Memory B cell (primary cell): ENCODE results near the gene MB21D2.

Source experiments
- ATAC-seq: fragments of 150-1000 bp; cut with Tn5 transposase; 2 replicates; pipeline ENCODE4 v1.10.0; 2021; ENCODE audit warnings: low read depth, mild to moderate bottlenecking, moderate library complexity
- DNase-seq, 2 donors: peaks; one replicate each; pipeline ENCODE4 v3.0.0; 2022; ENCODE audit warnings: low spot score in 2 of 2
- H3K27ac Mint-ChIP-seq: one replicate; pipeline ENCODE4 v1.8.0; 2022; ENCODE audit warnings: mild to moderate bottlenecking, moderate library complexity, mixed read lengths
- H3K27me3 Mint-ChIP-seq: one replicate; pipeline ENCODE4 v1.8.0; 2022; ENCODE audit warnings: mixed read lengths
- H3K36me3 Mint-ChIP-seq: one replicate; pipeline ENCODE4 v1.8.0; 2022; ENCODE audit warnings: mild to moderate bottlenecking, mixed read lengths
- H3K4me1 Mint-ChIP-seq: one replicate; pipeline ENCODE4 v1.8.0; 2022; ENCODE audit warnings: mixed read lengths
- H3K4me3 Mint-ChIP-seq: one replicate; pipeline ENCODE4 v1.8.0; 2022; ENCODE audit warnings: mild to moderate bottlenecking, moderate library complexity, mixed read lengths
- H3K9me3 Mint-ChIP-seq: one replicate; pipeline ENCODE4 v1.8.0; 2022; ENCODE audit warnings: mixed read lengths

Gene MB21D2

DNA sequence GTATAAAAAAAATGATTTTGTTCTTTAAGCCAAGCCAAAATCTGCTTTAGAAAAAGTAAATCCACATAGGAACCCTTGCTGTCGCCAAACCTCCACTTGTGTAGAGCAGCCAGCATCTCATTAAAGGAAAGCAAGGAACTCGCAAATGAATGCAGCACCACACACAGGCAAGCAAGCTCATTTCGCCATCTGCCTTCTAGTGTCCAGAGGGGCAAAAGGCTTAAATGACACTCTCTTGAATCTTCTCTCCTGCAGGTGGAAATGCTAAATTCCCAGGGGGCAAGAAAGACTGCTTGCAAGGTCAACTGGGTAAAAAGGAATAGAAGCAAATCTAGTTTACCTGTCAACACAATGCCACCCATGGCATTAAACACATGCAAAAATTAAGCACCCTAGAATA, 2.4 kb downstream of the MB21D2 start:
- no peaks in the 10 kb centered on the region for H3K9me3 Mint-ChIP-seq
- H3K4me3 Mint-ChIP-seq: no peak overlapping the region
- DNase-seq: no peak
- no peak overlapping the region for H3K27ac Mint-ChIP-seq
- no peaks in the 10 kb centered on the region for H3K36me3 Mint-ChIP-seq
- H3K4me1 Mint-ChIP-seq: peaks cover 25% of the 10 kb centered on the region
- no peak for ATAC-seq
- peaks cover 5% of the 10 kb centered on the region for H3K27me3 Mint-ChIP-seq

DNA sequence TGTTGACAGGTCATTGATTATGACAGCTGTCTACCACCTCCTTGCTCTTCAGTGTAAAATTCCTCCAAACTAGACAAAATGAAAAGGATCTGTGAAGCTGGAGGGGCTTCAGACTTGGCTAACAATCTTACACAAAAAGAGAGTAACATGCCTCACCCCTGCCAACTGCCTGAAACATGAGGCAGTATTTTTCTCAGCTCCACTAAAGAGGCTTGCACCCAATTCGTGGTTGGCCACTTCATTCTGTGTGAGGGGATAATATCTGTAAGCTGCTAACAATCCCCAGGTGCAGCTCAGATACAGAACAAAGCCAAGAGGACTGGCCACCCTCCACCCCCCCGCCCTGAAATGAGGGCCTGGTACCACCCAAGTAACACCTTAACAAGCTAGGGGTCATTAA, 2.8 kb downstream of the MB21D2 start:
- Mint-ChIP-seq H3K36me3 (no peaks in the 10 kb centered on the region), H3K27ac (no peak overlapping the region), H3K4me1 (peaks cover 25% of the 10 kb centered on the region), H3K4me3 (no peak overlapping the region), H3K27me3 (peaks cover 5% of the 10 kb centered on the region), H3K9me3 (no peaks in the 10 kb centered on the region)
- DNase-seq: no peak
- no peak for ATAC-seq

DNA sequence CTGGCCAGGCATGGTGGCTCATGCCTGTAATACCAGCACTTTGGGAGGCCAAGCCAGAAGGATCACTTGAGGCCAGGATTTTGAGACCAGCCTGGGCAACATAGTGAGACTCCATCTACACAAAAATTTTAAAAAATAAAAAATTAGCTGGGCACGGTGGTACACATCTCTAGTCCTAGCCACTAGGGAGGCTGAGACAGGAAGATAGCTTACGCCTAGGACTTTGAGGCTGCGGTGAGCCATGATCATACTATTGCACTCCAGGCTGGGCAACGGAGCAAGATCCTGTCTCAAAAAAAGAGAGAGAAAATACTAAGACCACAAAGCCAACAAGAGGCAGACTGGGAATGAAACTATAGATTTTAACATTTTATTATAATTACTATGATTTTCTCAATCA, 4.1 kb downstream of the MB21D2 start:
- no peak for DNase-seq
- no peak overlapping the region for H3K4me3 Mint-ChIP-seq
- no peak overlapping the region for H3K27ac Mint-ChIP-seq
- no peak for ATAC-seq
- peaks cover 22% of the 10 kb centered on the region for H3K4me1 Mint-ChIP-seq
- no peaks in the 10 kb centered on the region for H3K36me3 Mint-ChIP-seq
- H3K27me3 Mint-ChIP-seq: peaks cover 2% of the 10 kb centered on the region
- no peaks in the 10 kb centered on the region for H3K9me3 Mint-ChIP-seq

DNA sequence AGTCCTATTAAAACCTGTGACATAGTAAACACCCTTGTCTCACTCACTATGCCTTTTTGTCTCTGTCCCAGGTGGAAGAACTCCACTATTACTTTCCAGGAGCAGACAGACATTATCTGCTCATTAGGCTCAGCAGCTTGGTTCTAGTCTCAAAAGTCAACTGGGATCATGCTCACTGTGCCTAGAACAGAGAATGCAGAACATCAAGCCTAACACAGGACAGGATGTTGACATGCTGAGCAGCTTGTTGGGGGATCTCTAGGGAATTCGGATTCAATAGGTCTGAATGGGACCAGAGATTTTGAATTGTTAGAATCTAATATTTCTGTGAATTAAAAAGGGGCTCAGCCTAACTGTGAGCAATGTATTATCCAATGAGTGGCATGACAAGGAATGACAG, 6.4 kb downstream of the MB21D2 start:
- Mint-ChIP-seq H3K9me3 (no peaks in the 10 kb centered on the region), H3K4me3 (no peak overlapping the region), H3K27ac (no peak overlapping the region), H3K27me3 (peaks cover 2% of the 10 kb centered on the region), H3K36me3 (no peaks in the 10 kb centered on the region), H3K4me1 (peaks cover 16% of the 10 kb centered on the region)
- ATAC-seq (no peak), DNase-seq (no peak)

DNA sequence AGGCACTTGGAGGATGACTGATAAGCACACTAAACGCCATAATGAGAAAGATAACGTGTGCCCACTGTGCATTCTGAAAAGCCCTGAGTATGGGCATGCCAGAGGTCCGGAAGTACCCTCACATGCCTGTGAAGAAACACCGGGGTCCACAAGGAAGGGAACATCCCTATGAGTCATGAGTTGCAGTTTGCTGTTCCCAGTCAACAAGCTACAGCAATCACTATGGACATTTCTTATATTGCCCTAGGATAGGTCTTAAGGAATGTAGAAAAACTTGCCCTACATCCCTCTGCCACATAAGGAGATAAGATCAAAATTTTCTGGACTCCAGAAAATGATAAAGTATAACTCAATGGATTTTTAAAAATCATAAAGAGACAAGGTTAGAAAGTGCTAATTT, 9.9 kb downstream of the MB21D2 start:
- ATAC-seq: no peak
- no peaks in the 10 kb centered on the region for H3K27me3 Mint-ChIP-seq
- H3K4me3 Mint-ChIP-seq: no peak overlapping the region
- no peak overlapping the region for H3K27ac Mint-ChIP-seq
- no peak for DNase-seq
- H3K9me3 Mint-ChIP-seq: no peaks in the 10 kb centered on the region
- H3K4me1 Mint-ChIP-seq: no peaks in the 10 kb centered on the region
- no peaks in the 10 kb centered on the region for H3K36me3 Mint-ChIP-seq

DNA sequence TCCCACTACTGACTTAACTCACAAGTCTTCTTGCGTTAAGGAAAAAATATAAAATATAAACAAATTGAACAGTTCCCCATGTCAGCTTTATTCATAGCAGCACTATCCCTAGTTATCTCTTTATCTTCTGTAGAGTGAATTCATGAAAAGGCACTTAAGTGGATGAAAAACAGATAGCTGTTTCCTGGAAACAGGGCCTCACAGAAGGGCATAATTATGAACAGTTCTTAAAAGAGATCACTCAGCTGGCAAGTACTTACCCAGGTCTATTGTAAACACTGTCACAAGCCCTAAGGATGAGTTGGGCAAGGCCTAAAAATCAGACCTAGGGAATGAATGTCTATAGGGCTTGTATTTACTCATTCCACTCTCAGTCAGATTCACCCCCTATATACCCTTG, 10.7 kb downstream of the MB21D2 start:
- H3K4me1 Mint-ChIP-seq: no peaks in the 10 kb centered on the region
- ATAC-seq (no peak), DNase-seq (no peak)
- H3K4me3 Mint-ChIP-seq: no peak overlapping the region
- no peaks in the 10 kb centered on the region for H3K27me3 Mint-ChIP-seq
- H3K36me3 Mint-ChIP-seq: no peaks in the 10 kb centered on the region
- H3K9me3 Mint-ChIP-seq: no peaks in the 10 kb centered on the region
- no peak overlapping the region for H3K27ac Mint-ChIP-seq

DNA sequence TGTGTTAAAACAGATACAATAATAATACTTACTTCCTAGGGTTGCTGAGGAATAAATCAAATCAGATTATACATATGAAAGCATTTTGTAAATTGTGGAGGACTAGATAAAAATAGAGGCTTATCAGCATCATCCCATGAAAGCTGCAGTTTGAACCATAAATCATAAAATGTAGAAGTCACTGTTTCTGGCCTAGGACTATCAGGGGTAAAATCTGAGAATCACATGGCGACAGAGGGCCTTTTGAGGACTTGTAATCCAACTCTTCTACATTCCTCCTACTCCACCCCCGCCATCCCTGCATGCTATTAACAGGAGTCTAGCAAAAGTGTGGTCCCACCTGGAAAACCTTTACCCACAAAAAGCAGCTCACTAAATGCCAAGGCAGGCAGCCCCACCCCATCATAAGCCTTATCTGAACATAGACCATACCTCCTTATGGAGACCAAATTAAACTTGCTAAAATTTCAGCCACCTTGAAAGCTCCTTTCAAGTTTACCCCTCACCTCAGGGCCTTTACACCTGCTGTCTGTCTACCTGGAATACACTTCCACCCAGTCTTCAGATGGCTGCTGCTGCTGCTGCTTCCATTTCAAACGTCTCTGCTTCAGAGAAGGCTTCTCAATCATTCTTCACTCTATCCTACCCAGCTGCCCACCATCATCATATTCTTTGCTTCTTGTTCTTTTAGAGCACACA, 11.5 kb downstream of the MB21D2 start:
- ATAC-seq (no peak), DNase-seq (no peak)
- H3K27me3 Mint-ChIP-seq: no peaks in the 10 kb centered on the region
- no peak overlapping the region for H3K4me3 Mint-ChIP-seq
- no peaks in the 10 kb centered on the region for H3K36me3 Mint-ChIP-seq
- no peaks in the 10 kb centered on the region for H3K4me1 Mint-ChIP-seq
- H3K9me3 Mint-ChIP-seq: no peaks in the 10 kb centered on the region
- no peak overlapping the region for H3K27ac Mint-ChIP-seq

DNA sequence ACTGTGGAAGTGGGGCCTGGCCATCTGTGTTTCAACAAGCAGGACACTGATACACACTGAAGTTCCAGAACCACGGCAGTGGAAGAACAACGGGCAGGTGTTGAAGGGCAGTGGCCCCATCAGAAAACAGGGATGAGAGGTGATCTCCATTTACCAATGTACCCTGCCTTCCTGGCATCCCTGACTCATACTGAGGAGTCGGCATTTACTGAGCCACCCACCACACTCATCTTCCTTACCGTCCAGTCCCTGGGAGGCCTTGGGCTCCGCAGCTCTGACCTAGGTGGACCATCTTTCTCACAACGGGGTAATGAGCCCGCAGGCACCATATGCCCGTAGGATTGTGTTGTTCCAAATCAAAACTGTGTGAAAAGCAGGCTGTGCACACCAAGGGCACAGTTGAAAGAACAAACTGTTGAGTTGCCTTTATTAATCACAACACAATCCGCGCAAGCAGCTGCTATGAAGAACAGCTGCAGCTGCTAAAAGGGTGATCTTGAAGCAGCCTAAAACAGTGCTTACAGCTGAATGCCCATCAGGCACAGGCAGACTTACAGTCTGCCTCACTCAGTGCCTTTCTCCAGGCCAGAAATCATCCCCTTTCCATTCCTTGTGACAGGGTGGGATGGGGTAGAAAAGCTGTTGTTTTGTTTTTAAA, 12.9 kb downstream of the MB21D2 start:
- DNase-seq (no peak), ATAC-seq (no peak)
- Mint-ChIP-seq H3K9me3 (no peaks in the 10 kb centered on the region), H3K27ac (no peak overlapping the region), H3K36me3 (no peaks in the 10 kb centered on the region), H3K27me3 (no peaks in the 10 kb centered on the region), H3K4me1 (no peaks in the 10 kb centered on the region), H3K4me3 (no peak overlapping the region)

DNA sequence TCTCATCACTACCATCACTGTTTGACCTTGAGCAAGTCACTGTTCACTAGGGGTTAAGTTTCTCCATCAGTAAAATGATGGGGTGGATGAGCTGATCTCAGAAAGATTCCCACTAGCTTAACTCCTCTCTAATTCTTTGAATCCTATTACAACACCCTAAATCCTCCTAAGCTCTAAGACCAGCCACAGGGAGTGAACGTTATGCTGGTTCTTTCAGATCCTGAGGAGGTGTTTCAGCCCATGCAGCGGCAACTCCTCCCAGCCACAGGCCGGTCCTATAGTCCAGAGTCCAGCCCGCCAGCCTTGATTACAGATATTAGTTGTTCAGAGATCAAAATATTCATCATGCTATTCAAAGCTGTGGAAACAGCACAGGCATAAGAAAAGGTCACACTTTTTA, 15.1 kb downstream of the MB21D2 start:
- no peak for DNase-seq

DNA sequence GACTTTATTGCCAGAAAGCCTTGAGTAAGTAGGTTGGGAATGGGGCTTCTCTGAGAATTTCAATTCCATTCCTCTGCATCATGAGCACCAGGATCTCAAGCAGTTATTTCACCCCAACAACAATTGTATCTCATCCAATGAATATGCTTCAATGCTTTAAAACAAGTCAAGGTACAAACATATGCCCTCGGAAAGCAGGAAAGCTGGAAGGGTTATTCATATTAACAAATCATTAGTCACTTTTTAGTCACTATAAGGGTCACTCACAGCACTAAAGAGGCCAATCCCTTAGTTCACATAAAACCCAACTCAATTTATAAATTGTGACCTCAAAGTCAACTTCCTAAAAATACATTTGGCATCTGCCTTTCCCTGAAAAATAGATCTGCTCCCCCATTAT, 16.2 kb downstream of the MB21D2 start:
- DNase-seq: no peak
- Mint-ChIP-seq H3K9me3 (no peaks in the 10 kb centered on the region), H3K4me3 (no peak overlapping the region), H3K27ac (no peak overlapping the region), H3K36me3 (no peaks in the 10 kb centered on the region), H3K27me3 (no peaks in the 10 kb centered on the region), H3K4me1 (peaks cover 14% of the 10 kb centered on the region)
- no peak for ATAC-seq

More for the DNA sequence above, 15.1 kb downstream of the MB21D2 start:
- Mint-ChIP-seq H3K36me3 (no peaks in the 10 kb centered on the region), H3K4me1 (peaks cover 10% of the 10 kb centered on the region), H3K4me3 (no peak overlapping the region), H3K27ac (no peak overlapping the region), H3K27me3 (no peaks in the 10 kb centered on the region), H3K9me3 (no peaks in the 10 kb centered on the region)
- no peak for ATAC-seq

DNA sequence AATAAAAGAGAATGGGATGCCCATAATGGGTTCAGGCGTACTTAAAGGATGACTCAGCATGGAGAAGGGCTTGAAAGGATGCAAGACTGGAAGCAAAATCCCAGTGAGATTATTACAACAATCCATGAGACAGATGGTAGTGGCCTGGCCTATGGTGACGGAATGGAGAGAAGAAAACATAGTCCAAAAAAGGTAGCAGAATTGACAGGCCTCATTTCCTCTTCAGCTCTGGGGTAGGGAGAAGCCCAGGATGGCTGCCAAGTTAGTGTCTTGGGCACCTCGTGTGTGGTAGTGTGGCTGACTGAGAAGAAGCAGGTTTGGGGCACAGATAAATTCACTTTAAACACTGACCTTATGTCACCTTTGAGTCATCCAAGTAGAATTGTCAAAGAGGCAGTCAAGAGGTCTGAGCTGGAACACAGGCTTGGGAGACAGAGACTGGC, 18.1 kb downstream of the MB21D2 start:
- Mint-ChIP-seq H3K4me1 (peaks cover 21% of the 10 kb centered on the region), H3K9me3 (no peaks in the 10 kb centered on the region), H3K36me3 (no peaks in the 10 kb centered on the region), H3K27ac (peak overlapping the region; percentile 88), H3K4me3 (no peak overlapping the region), H3K27me3 (no peaks in the 10 kb centered on the region)
- no peak for DNase-seq
- ATAC-seq: no peak

DNA sequence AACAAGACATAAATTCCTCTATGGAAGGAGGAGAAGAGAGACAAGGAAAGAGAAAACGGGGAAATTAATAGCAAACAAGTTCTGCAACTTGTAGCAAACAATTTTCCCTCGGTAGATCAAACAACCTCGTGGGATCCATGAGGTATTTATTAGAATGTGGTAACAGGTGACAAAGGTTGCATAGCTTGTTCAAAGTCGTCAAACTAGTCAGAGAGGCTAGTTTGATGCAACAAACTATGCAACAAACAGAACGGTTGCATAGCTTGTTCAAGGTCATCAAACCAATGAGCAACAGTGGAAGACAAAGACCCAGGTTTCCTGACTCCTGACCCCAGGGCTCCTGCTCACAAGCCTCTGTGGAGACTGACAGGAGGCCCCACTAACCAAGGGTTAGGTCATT, 20.7 kb downstream of the MB21D2 start:
- DNase-seq (no peak), ATAC-seq (no peak)
- Mint-ChIP-seq H3K9me3 (no peaks in the 10 kb centered on the region), H3K27ac (peak overlapping the region; percentile 94), H3K4me3 (no peak overlapping the region), H3K36me3 (no peaks in the 10 kb centered on the region), H3K27me3 (no peaks in the 10 kb centered on the region), H3K4me1 (peaks cover 29% of the 10 kb centered on the region)

DNA sequence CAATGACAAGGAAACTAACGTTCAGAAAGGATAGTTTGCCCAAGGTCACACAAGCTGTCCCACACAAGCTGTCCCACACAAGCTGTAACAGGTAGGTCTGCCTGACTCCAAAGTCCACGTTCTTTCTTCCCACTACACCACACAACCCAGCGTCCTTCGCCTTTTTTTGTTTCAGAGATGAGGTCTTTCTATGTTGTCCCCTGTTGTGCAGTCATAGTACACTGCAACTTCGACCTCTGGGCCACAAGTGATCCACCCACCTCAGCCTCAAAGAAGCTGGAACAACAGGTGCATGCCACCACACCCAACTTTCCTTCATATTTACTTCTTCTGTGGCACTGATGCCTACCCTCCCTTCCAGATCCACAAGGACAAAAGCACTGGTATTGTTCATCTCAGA, 21.4 kb downstream of the MB21D2 start:
- Mint-ChIP-seq H3K9me3 (no peaks in the 10 kb centered on the region), H3K36me3 (no peaks in the 10 kb centered on the region), H3K27ac (peak overlapping the region; percentile 94), H3K4me1 (peaks cover 29% of the 10 kb centered on the region), H3K4me3 (no peak overlapping the region), H3K27me3 (no peaks in the 10 kb centered on the region)
- DNase-seq (no peak), ATAC-seq (no peak)

DNA sequence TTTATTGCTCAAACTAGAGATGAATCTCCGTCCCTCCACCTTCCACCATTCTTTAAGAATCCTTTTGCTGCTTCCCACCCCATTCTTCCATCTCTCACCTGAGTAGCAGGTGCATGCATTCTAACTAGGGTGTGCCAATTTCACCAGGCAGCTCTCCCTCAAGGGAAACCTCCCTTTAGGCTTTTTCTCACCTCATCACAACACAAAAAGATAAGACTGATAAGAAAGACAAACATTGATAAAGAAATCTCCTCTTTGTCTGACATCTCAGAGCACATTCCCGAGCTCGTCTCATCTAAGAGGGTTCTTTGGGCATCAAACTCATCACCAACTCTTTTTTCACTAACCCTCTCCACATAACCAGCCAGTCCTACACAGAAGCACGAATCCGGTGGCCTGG, 23.0 kb downstream of the MB21D2 start:
- Mint-ChIP-seq H3K27me3 (no peaks in the 10 kb centered on the region), H3K27ac (peak overlapping the region; percentile 94), H3K4me1 (peaks cover 28% of the 10 kb centered on the region), H3K4me3 (no peak overlapping the region), H3K36me3 (no peaks in the 10 kb centered on the region), H3K9me3 (no peaks in the 10 kb centered on the region)
- ATAC-seq (no peak), DNase-seq (no peak)
